SK-N-MC (cell line): ENCODE results near the gene CADPS2.

Experiments
- EZH2 ChIP-seq: fragments of 200-600 bp; sonication (generic); IDR thresholded peaks from one replicate; pipeline ENCODE4 v1.6.1; 2017; ENCODE audit warnings: antibody characterized with exemption
- FOXP2 ChIP-seq: optimal IDR thresholded peaks from 2 replicates; pipeline ENCODE3; 2011; ENCODE audit warnings: mild to moderate bottlenecking, moderate library complexity; ENCODE audit not compliant: insufficient read depth; ENCODE audit errors: extremely low read length, control extremely low read depth
- POLR2AphosphoS5 ChIP-seq: IDR thresholded peaks from 2 replicates; pipeline ENCODE4 v1.6.1; 2012; ENCODE audit warnings: mild to moderate bottlenecking, low read depth, low read length, borderline replicate concordance

DNA sequence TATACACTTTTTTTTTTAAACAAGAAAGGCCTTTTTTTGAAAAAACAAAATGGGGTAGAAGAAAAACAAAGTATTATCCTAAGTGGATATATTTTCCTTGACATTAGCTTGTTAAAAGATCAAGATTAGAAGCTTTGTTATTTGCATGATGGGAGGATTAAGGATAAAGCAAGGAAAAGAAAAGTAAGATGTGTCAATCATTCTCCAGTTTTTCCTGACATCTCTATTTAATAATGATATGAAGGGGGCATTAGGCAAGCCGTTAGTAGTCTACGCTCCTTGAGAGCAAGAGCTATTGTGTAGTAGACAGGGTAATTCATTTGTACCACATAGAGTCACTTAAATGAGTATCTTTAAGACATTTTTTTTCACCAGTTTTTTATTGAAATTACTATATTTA is 324.9 kb downstream of the CADPS2 start:
- TF ChIP-seq POLR2AphosphoS5 (no peak), EZH2 (no peak), FOXP2 (no peak)
